Ovary (tissue), 9 donors: ENCODE data around the gene INMT. TPM values are rescaled to one million over a fixed set of nuclear protein-coding genes. Genes with fewer than 3 reads are reported as not detected.

Experiments used
- DNase-seq, 5 donors: peaks; one replicate each; pipeline ENCODE4 v3.0.0-alpha.2; 2019 to 2020
- H3K27ac ChIP-seq, 2 donors: fragments of 200-600 bp; one replicate each; pipeline versions ENCODE4 v1.5.1 to v1.8.0; 2019 to 2022
- H3K27me3 ChIP-seq: fragments of 200-600 bp; one replicate; pipeline ENCODE4 v1.8.0; 2022
- H3K36me3 ChIP-seq: fragments of 200-600 bp; sonication (generic); one replicate; pipeline ENCODE4 v1.5.1; 2019
- H3K4me1 ChIP-seq: one replicate; pipeline ENCODE4 v1.8.1; 2013; ENCODE audit warnings: mild to moderate bottlenecking, moderate library complexity; ENCODE audit not compliant: insufficient read depth
- H3K4me3 ChIP-seq: fragments of 200-600 bp; sonication (generic); one replicate; pipeline ENCODE4 v1.5.1; 2017
- H3K9me3 ChIP-seq, 2 donors: fragments of 200-600 bp in 1 of 2; sonication (generic) in 1 of 2; one replicate each; pipeline versions ENCODE4 v1.5.1 to v1.8.1; 2013 to 2019; ENCODE audit warnings: mild to moderate bottlenecking in 1 of 2, moderate library complexity in 1 of 2
- EP300 ChIP-seq: sonication (generic); formaldehyde crosslinking; IDR thresholded peaks from one replicate; pipeline ENCODE4 v1.6.1; 2017; ENCODE audit warnings: antibody characterized with exemption
- POLR2A ChIP-seq: fragments of 450-650 bp; IDR thresholded peaks from one replicate; pipeline ENCODE4 v1.6.1; 2017; ENCODE audit warnings: antibody characterized with exemption, mild to moderate bottlenecking, moderate library complexity
- WGBS, 3 donors: extraction: QIAGEN DNeasy Blood & Tissue Kit in 1 of 3; methylation state at CpG; one replicate each; pipeline versions ENCODE4 v1.1.5 to v1.1.7; 2013 to 2017; 5-methylcytosine and 5-hydroxymethylcytosine counted together
- intact Hi-C, 4 donors: fragments of 100-400 bp; cut with DNase I; formaldehyde crosslinking; loops; one replicate each; pipeline versions ENCODE4 v1.11.0 to v1.15.1; 2022 to 2023
- polyA plus RNA-seq, 2 donors: library from polyadenylated mRNA; stranded (reverse); fragments of 200-250 nt in 1 of 2; fragments of 350-450 nt in 1 of 2; fragmentation: Illumina TruSeq in 1 of 2; extraction: RNeasy Lipid Tissue Mini Kit (QIAGEN cat#74804) in 1 of 2; gene quantifications; one replicate each; pipeline ENCODE4 v1.2.3, GENCODE V29; 2013 to 2014
- total RNA-seq, 7 donors: library from RNA; depleted of rRNA in 2 of 7; stranded (reverse); fragments of >200 nt in 2 of 7; fragmentation: NEBNext Ultra II Directional in 3 of 7; extraction: Animal tissue kit (Norgen Biotek cat#: 25700) in 3 of 7; gene quantifications; one replicate each; pipeline versions ENCODE4 v1.1.0 to v1.2.4, GENCODE V29; 2016 to 2023
- TF ChIP-seq, protein P1 (sequence below), 3 donors: fragments of 450-650 bp in 2 of 3; fragments of 200-600 bp in 1 of 3; IDR thresholded peaks; one replicate each; pipeline versions ENCODE4 v1.5.1 to v1.8.0; 2016 to 2022; ENCODE audit warnings: antibody characterized with exemption in 3 of 3, mild to moderate bottlenecking in 1 of 3
- donor health status: DM: no; HTN: no; CAD: no; lungs with moderate emphysema.
- donor health status: DM: no; HTN: no; CAD: no.
- donor health status: Bipolar disorder and iron deficiency.
- donor health status: DM: yes; HTN: yes; CAD: no.
- donor health status: DM: no; HTN: no; CAD: no.
- donor health status: DM: yes; HTN: yes; CAD: no.

INMT gene
- total and polyA plus RNA-seq, 9 donors: 0.99 to 153 (median 37.3) TPM

DNA sequence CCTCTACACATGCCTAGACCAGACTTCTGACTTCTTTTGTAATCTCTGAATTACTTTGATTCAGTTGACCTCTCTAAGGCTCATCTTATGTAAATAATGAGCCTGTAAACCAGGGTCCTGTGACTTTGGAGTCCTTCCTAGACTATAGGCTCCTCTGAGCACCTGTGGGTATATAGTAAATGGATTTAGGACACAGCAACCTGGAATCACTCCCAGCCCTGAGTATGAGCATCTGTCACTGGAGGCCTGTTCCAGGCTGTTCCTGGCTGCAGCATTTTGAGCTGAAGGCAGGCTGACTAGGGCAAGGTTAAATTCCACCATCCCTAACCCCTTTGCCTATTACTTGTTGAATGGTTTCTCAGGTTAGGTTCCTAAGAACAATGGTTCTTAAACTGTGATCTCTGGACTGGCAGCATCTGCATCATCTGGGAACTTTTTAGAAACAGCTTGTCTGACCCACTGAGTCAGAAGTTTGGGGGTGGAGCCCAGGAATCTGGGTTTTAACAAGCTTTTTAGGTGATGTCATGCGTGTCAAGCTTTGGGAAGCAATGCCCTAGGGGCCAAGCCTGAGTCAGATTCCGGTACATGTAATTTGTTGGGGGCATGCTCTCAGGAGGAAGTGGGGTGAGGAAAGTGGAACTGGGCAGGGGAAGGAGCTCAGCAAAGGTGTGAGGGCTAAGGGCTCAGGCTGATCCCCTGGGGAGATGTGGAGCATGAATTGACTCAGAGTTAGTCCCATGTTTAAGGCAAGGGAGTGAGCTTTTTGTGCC, 47.5 kb downstream of the INMT start:
- 46 to 69% (median 56%) methylated on average over 2 of the region's 2 CpGs for WGBS, 3 donors
- H3K27me3 ChIP-seq: no peaks in the 10 kb centered on the region
- intact Hi-C loops: loop anchor here in 1 of 4 donors (10.0 kb wide), 1 partner anchor 175 kb away; no protein-coding TSS in a partner anchor
- peaks cover 7% of the 10 kb centered on the region for H3K4me1 ChIP-seq
- DNase-seq: peak in 1 of 5 donors; percentile 62
- H3K27ac ChIP-seq: no peak overlapping the region
- TF ChIP-seq, protein P1, sequence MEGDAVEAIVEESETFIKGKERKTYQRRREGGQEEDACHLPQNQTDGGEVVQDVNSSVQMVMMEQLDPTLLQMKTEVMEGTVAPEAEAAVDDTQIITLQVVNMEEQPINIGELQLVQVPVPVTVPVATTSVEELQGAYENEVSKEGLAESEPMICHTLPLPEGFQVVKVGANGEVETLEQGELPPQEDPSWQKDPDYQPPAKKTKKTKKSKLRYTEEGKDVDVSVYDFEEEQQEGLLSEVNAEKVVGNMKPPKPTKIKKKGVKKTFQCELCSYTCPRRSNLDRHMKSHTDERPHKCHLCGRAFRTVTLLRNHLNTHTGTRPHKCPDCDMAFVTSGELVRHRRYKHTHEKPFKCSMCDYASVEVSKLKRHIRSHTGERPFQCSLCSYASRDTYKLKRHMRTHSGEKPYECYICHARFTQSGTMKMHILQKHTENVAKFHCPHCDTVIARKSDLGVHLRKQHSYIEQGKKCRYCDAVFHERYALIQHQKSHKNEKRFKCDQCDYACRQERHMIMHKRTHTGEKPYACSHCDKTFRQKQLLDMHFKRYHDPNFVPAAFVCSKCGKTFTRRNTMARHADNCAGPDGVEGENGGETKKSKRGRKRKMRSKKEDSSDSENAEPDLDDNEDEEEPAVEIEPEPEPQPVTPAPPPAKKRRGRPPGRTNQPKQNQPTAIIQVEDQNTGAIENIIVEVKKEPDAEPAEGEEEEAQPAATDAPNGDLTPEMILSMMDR (IDR thresholded peaks at IDR 0.05): no peak
- TF ChIP-seq EP300 (no peak), POLR2A (no peak)
- no peaks in the 10 kb centered on the region for H3K9me3 ChIP-seq
- no peaks in the 10 kb centered on the region for H3K36me3 ChIP-seq
- no peak overlapping the region for H3K4me3 ChIP-seq

DNA sequence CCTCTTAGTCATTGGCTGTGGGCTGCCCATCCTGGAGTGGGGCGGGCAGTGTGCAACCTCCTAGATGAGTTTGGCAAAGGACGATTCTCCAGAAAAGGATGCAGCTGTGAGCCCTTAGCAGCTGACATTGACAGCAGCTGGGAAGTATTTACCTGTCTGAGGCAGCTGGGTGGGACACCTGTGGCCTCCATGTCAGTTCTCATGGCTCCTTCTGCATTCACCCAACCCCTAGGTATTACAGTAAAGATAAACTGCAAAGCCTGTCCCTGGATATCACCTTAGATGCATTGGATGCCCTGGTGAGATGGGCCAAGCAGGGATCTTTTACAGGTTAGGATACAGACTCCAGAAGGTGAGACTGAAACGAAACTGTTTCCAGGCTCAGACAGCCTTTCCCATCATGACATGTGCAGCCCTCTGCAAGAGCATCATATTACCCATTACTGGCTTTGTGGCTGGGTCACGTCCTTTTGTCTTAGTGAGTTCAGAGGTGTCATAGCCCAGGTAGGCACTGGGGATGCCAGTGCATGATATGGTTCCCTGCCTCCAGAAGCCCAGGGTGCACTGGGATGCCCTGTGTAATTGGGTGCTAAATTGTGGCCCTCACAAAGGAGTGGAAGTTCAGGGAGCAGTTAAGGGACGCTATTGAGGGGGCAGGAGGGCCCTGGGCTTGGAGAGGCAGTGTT, 48.2 kb downstream of the INMT start:
- no peaks in the 10 kb centered on the region for H3K27me3 ChIP-seq
- DNase-seq: no peak
- H3K36me3 ChIP-seq: no peaks in the 10 kb centered on the region
- 78 to 83% (median 79%) methylated on average over 5 of the region's 5 CpGs for WGBS, 3 donors
- TF ChIP-seq, protein P1 (IDR thresholded peaks at IDR 0.05): no peak
- TF ChIP-seq EP300 (no peak), POLR2A (no peak)
- H3K9me3 ChIP-seq: no peaks in the 10 kb centered on the region
- peaks cover 7% of the 10 kb centered on the region for H3K4me1 ChIP-seq
- no peak overlapping the region for H3K4me3 ChIP-seq
- no peak overlapping the region for H3K27ac ChIP-seq
- intact Hi-C loops: loop anchor here in 2 of 4 donors (10.0 kb wide), 2 partner anchors 175 to 325 kb away; no protein-coding TSS in a partner anchor

DNA sequence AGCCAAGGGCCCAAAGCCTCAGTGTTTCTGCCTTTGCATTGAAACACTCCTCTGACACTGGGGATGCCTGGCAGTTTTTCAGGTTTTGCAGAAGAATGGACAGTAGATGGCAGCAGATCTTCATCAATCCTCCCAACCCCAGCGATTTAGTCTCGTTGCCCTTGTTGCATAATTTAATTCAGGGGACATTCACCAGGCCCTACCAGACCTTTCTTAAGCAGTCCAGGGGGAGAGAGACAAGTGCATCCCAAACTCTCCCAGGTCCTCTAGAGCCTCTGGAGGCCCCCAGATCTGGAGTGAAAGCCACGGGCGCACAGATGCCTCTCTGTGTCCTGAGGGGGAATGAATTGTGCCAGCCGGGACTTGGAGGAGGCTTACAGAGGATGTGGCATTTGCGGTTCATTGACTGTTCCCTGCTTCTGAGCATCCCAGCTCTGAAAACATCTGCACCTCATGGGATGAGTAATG, 48.9 kb downstream of the INMT start:
- peak in 4 of 5 donors; percentile 47 to 75 (median 52) for DNase-seq
- TF ChIP-seq, protein P1 (IDR thresholded peaks at IDR 0.05): peak; percentile 54 to 77 (median 61)
- no peak for TF ChIP-seq POLR2A
- H3K27ac ChIP-seq: no peak overlapping the region
- H3K27me3 ChIP-seq: no peaks in the 10 kb centered on the region
- H3K4me1 ChIP-seq: peaks cover 7% of the 10 kb centered on the region
- WGBS, 3 donors: 56 to 58% (median 58%) methylated on average over 6 of the region's 6 CpGs
- no peak overlapping the region for H3K4me3 ChIP-seq
- no peaks in the 10 kb centered on the region for H3K9me3 ChIP-seq
- intact Hi-C loops: loop anchor here in 2 of 4 donors (10.0 kb wide), 1 partner anchor 324 kb away; no protein-coding TSS in a partner anchor
- H3K36me3 ChIP-seq: no peaks in the 10 kb centered on the region

DNA sequence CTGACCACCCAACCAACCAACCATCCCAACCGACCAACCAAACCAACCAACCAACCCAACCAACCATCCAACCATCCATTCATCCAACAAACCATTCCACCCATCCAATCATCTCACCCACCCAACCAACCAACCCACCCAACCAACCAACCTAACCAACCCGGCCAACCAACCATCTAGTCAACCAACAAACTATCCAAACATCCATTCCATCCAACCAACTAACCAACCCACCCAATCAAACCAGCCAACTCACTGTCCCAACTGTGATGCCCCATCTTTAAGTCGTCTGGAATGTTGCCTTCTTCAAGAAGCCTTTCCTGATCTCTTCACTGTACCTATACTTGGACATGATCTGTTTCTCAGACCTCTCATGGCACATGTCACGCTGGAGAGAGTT, 50.9 kb downstream of the INMT start:
- Histone ChIP-seq H3K36me3 (no peaks in the 10 kb centered on the region), H3K4me3 (no peak overlapping the region), H3K4me1 (peaks cover 1% of the 10 kb centered on the region), H3K27ac (no peak overlapping the region), H3K9me3 (no peaks in the 10 kb centered on the region), H3K27me3 (no peaks in the 10 kb centered on the region)
- DNase-seq: no peak
- TF ChIP-seq, protein P1 (IDR thresholded peaks at IDR 0.05): no peak
- TF ChIP-seq EP300 (no peak), POLR2A (no peak)
- 93 to 97% (median 96%) methylated on average over 4 of the region's 4 CpGs for WGBS, 3 donors
- intact Hi-C loops: loop anchor here in 2 of 4 donors (10.0 kb wide), 1 partner anchor 322 kb away; no protein-coding TSS in a partner anchor
